GM23338 (cell line): ENCODE results near the gene CITED4. TPM values are rescaled to one million over a fixed set of nuclear protein-coding genes. Genes with fewer than 3 reads are reported as not detected.

ENCODE experiments used
- ATAC-seq: fragments of 200-7000 bp; cut with Tn5 transposase; 3 replicates; pipeline ENCODE4 v1.9.1; 2020
- DNase-seq: peaks from one replicate; pipeline ENCODE4 v3.0.0-alpha.2; 2015; ENCODE audit warnings: low spot score
- H2AFZ ChIP-seq: fragments of 200-600 bp; sonication (generic); 2 replicates; pipeline ENCODE4 v1.8.0; 2016; ENCODE audit warnings: antibody characterized with exemption, mild to moderate bottlenecking, moderate library complexity
- H3F3A ChIP-seq: fragments of 200-600 bp; sonication (generic); replicated peaks from 2 replicates; pipeline ENCODE4 v1.8.0; 2017; ENCODE audit warnings: antibody characterized with exemption, mixed run types, low read depth
- H3K27ac ChIP-seq: fragments of 200-600 bp; sonication (generic); 2 replicates; pipeline ENCODE4 v1.6.1; 2016; ENCODE audit warnings: low read depth
- H3K27me3 ChIP-seq: fragments of 200-600 bp; sonication (generic); 2 replicates; pipeline ENCODE4 v1.8.0; 2016; ENCODE audit warnings: mild to moderate bottlenecking, mixed run types, moderate library complexity; ENCODE audit not compliant: insufficient read depth
- H3K36me3 ChIP-seq: fragments of 200-600 bp; sonication (generic); 2 replicates; pipeline ENCODE4 v1.8.0; 2016; ENCODE audit warnings: mild to moderate bottlenecking; ENCODE audit not compliant: insufficient read depth
- H3K4me1 ChIP-seq: fragments of 200-600 bp; sonication (generic); 2 replicates; pipeline ENCODE4 v1.8.0; 2016; ENCODE audit warnings: mild to moderate bottlenecking, moderate library complexity; ENCODE audit not compliant: insufficient read depth
- H3K4me2 ChIP-seq: fragments of 200-600 bp; sonication (generic); 2 replicates; pipeline ENCODE4 v1.7.1; 2017; ENCODE audit warnings: mixed run types
- H3K4me3 ChIP-seq: fragments of 200-600 bp; sonication (generic); 2 replicates; pipeline ENCODE4 v1.6.1; 2016; ENCODE audit warnings: mixed run types
- H3K79me2 ChIP-seq: fragments of 200-600 bp; sonication (generic); replicated peaks from 2 replicates; pipeline ENCODE4 v1.8.0; 2017; ENCODE audit warnings: mild to moderate bottlenecking; ENCODE audit not compliant: insufficient read depth
- H3K9me2 ChIP-seq: fragments of 200-600 bp; sonication (generic); 2 replicates; pipeline ENCODE4 v1.8.0; 2017; ENCODE audit not compliant: insufficient read depth
- H4K20me1 ChIP-seq: fragments of 200-600 bp; sonication (generic); replicated peaks from 2 replicates; pipeline ENCODE4 v1.8.0; 2017; ENCODE audit warnings: mild to moderate bottlenecking; ENCODE audit not compliant: insufficient read depth
- H3K27ac Mint-ChIP-seq: 2 replicates; pipeline ENCODE4 v1.8.0; 2020; ENCODE audit warnings: inconsistent platforms, mild to moderate bottlenecking, moderate library complexity, mixed read lengths
- H3K27me3 Mint-ChIP-seq: 3 replicates; pipeline ENCODE4 v1.8.0; 2022; ENCODE audit warnings: low read depth, mild to moderate bottlenecking, moderate library complexity, mixed read lengths, inconsistent platforms; ENCODE audit not compliant: insufficient read depth, poor library complexity
- H3K36me3 Mint-ChIP-seq: 3 replicates; pipeline ENCODE4 v1.8.0; 2021; ENCODE audit warnings: low read depth, mild to moderate bottlenecking, inconsistent platforms, moderate library complexity, mixed read lengths
- H3K4me1 Mint-ChIP-seq: 3 replicates; pipeline ENCODE4 v1.8.0; 2020; ENCODE audit warnings: mild to moderate bottlenecking, inconsistent platforms, mixed read lengths
- H3K4me3 Mint-ChIP-seq: 3 replicates; pipeline ENCODE4 v1.8.0; 2021; ENCODE audit warnings: moderate library complexity, mild to moderate bottlenecking, inconsistent platforms, mixed read lengths
- H3K9me3 Mint-ChIP-seq: 3 replicates; pipeline ENCODE4 v1.8.0; 2020; ENCODE audit warnings: moderate library complexity, mild to moderate bottlenecking, inconsistent platforms, mixed read lengths
- CTCF ChIP-seq, 2 experiments: fragments of 200-600 bp in 1 of 2; sonication (generic) in 1 of 2; conservative IDR thresholded peaks; 2 replicates each; pipeline versions ENCODE4 v1.5.1 to v1.6.1; 2016 to 2017; ENCODE audit warnings: antibody characterized with exemption in 2 of 2, low read depth in 2 of 2, mild to moderate bottlenecking in 2 of 2, moderate library complexity in 1 of 2
- ETS1 ChIP-seq: IDR thresholded peaks from 2 replicates; pipeline ENCODE4 v1.6.1; 2016; ENCODE audit warnings: antibody characterized with exemption
- EZH2 ChIP-seq: fragments of 200-600 bp; sonication (generic); IDR thresholded peaks from one replicate; pipeline ENCODE4 v1.8.0; 2017; ENCODE audit warnings: antibody characterized with exemption, mild to moderate bottlenecking, low read depth; ENCODE audit not compliant: unreplicated experiment
- EZH2phosphoT487 ChIP-seq: fragments of 200-600 bp; sonication (generic); IDR thresholded peaks from one replicate; pipeline ENCODE4 v1.8.1; 2018; ENCODE audit warnings: antibody characterized with exemption; ENCODE audit not compliant: unreplicated experiment
- JUNB ChIP-seq: IDR thresholded peaks from one replicate; pipeline ENCODE4 v1.6.1; 2016; ENCODE audit warnings: antibody characterized with exemption; ENCODE audit not compliant: unreplicated experiment
- NANOG ChIP-seq: IDR thresholded peaks from 2 replicates; pipeline ENCODE4 v1.6.1; 2016; ENCODE audit warnings: antibody characterized with exemption, borderline replicate concordance
- REST ChIP-seq: IDR thresholded peaks from one replicate; pipeline ENCODE4 v1.6.1; 2018; ENCODE audit warnings: antibody characterized with exemption; ENCODE audit not compliant: unreplicated experiment
- STAT1 ChIP-seq: IDR thresholded peaks from one replicate; pipeline ENCODE4 v1.6.1; 2016; ENCODE audit warnings: antibody characterized with exemption; ENCODE audit not compliant: unreplicated experiment
- ZNF114 ChIP-seq: fragments of 250-450 bp; sonication (Bioruptor Pico); IDR thresholded peaks from 2 replicates; pipeline ENCODE4 v1.5.0; 2020; ENCODE audit warnings: mild to moderate bottlenecking, moderate library complexity
- ZNF331 ChIP-seq: fragments of 250-450 bp; sonication (Bioruptor Pico); IDR thresholded peaks from 2 replicates; pipeline ENCODE4 v1.5.0; 2020; ENCODE audit warnings: low read depth, mild to moderate bottlenecking, moderate library complexity
- polyA plus RNA-seq: library from polyadenylated mRNA; unstranded; fragments of >200 nt; fragmentation: Nextera tagmentation; extraction: Ambion mirVana; gene quantifications from 2 replicates; pipeline ENCODE4 v1.2.1, GENCODE V29; 2016
- total RNA-seq: library from RNA; depleted of rRNA; stranded (reverse); fragments of >200 nt; shearing (Covaris generic); gene quantifications from 2 replicates; pipeline ENCODE4 v1.2.3, GENCODE V29; 2014

The CITED4 gene
- total and polyA plus RNA-seq, 2 experiments from 2014 or later, result 2.9 to 18.7 TPM

GRCh38 chr1:40860706-40861223 lies 1.4 kb downstream of the CITED4 start:
- Mint-ChIP-seq H3K9me3 (0 out of 3 replicates have a peak, but pooled peaks cover 2% of the 10 kb centered on the region), H3K27me3 (peaks cover 25% of the 10 kb centered on the region), H3K36me3 (no peaks in the 10 kb centered on the region), H3K27ac (no peak overlapping the region), H3K4me3 (peak overlapping the region; percentile 77), H3K4me1 (peaks cover 24% of the 10 kb centered on the region)
- peaks cover 4% of the 10 kb centered on the region; the same call in 1 of the 2 replicates for H3F3A ChIP-seq
- 0 out of 2 replicates have a peak overlapping the region, but pooled peaks have one; percentile 28 for H2AFZ ChIP-seq
- H3K27me3 ChIP-seq, result peaks cover 26% of the 10 kb centered on the region
- H3K27ac ChIP-seq, result no peak overlapping the region
- H3K4me1 ChIP-seq, result peaks cover 12% of the 10 kb centered on the region
- peak overlapping the region; percentile 66 for H3K4me3 ChIP-seq
- no peaks in the 10 kb centered on the region for H3K36me3 ChIP-seq
- H3K9me2 ChIP-seq, result no peaks in the 10 kb centered on the region
- H4K20me1 ChIP-seq, result no peaks in the 10 kb centered on the region
- no peaks in the 10 kb centered on the region for H3K79me2 ChIP-seq
- TF ChIP-seq EZH2, result no peak
- no peak for TF ChIP-seq ZNF331 (CRISPR knock-in tag)
- TF ChIP-seq ETS1, result no peak
- DNase-seq (no peak), ATAC-seq (peak; percentile 0; the same call in 1 of the 3 replicates)
- peak overlapping the region; percentile 82 for H3K4me2 ChIP-seq

- no peak overlapping the region for H3K27ac Mint-ChIP-seq
Observed at GRCh38 chr1:40858856-40859416, 3.2 kb downstream of the CITED4 start.

GRCh38 chr1:40857737-40858136 lies 4.4 kb downstream of the CITED4 start:
- no peaks in the 10 kb centered on the region for H3K36me3 Mint-ChIP-seq
- Histone ChIP-seq H3K9me2 (no peaks in the 10 kb centered on the region), H2AFZ (no peak overlapping the region), H3K27ac (no peak overlapping the region), H3K4me3 (no peak overlapping the region), H3K4me2 (no peak overlapping the region), H3K27me3 (peaks cover 26% of the 10 kb centered on the region), H3K79me2 (no peaks in the 10 kb centered on the region), H3K36me3 (no peaks in the 10 kb centered on the region), H3K4me1 (peaks cover 2% of the 10 kb centered on the region), H4K20me1 (no peaks in the 10 kb centered on the region), H3F3A (peaks cover under 1% of the 10 kb centered on the region; the same call in 1 of the 2 replicates)
- no peak for DNase-seq
- H3K4me1 Mint-ChIP-seq, result peaks cover 14% of the 10 kb centered on the region
- H3K4me3 Mint-ChIP-seq, result no peak overlapping the region
- H3K27ac Mint-ChIP-seq, result no peak overlapping the region
- no peak for ATAC-seq
- H3K9me3 Mint-ChIP-seq, result 0 out of 3 replicates have a peak, but pooled peaks cover 2% of the 10 kb centered on the region
- peaks cover 21% of the 10 kb centered on the region for H3K27me3 Mint-ChIP-seq
- TF ChIP-seq ZNF114, result no peak
- TF ChIP-seq ZNF331 (CRISPR knock-in tag), result no peak
- no peak for TF ChIP-seq JUNB
- TF ChIP-seq CTCF (conservative IDR thresholded peaks at IDR 0.05; ENCODE audit: low read depth in 2 of 2), result no peak
- TF ChIP-seq STAT1, result no peak
- TF ChIP-seq REST, result no peak
- TF ChIP-seq EZH2phosphoT487, result no peak
- TF ChIP-seq NANOG, result no peak
- no peak for TF ChIP-seq ETS1

More at GRCh38 chr1:40858856-40859416, 3.2 kb downstream of the CITED4 start:
- Mint-ChIP-seq H3K36me3 (no peaks in the 10 kb centered on the region), H3K4me1 (peaks cover 21% of the 10 kb centered on the region), H3K9me3 (0 out of 3 replicates have a peak, but pooled peaks cover 2% of the 10 kb centered on the region), H3K27me3 (peaks cover 21% of the 10 kb centered on the region), H3K4me3 (no peak overlapping the region)
- TF ChIP-seq EZH2, result no peak
- Histone ChIP-seq H3F3A (peaks cover 4% of the 10 kb centered on the region; the same call in 1 of the 2 replicates), H3K36me3 (no peaks in the 10 kb centered on the region), H4K20me1 (no peaks in the 10 kb centered on the region), H3K27me3 (peaks cover 26% of the 10 kb centered on the region), H2AFZ (no peak overlapping the region), H3K27ac (no peak overlapping the region), H3K9me2 (no peaks in the 10 kb centered on the region), H3K79me2 (no peaks in the 10 kb centered on the region), H3K4me3 (no peak overlapping the region), H3K4me2 (no peak overlapping the region), H3K4me1 (peaks cover 10% of the 10 kb centered on the region)
- DNase-seq (no peak), ATAC-seq (no peak)
